HL-60/S4 (cell line): Measurements from ENCODE around the gene CBLN2.

ENCODE experiments used
- in situ Hi-C: fragments of 300-500 bp; cut with MboI; formaldehyde crosslinking; loops from 2 replicates; pipeline ENCODE4 v1.14.3; 2022; ENCODE audit warnings: low sequenced_read_pairs

The CBLN2 gene

DNA sequence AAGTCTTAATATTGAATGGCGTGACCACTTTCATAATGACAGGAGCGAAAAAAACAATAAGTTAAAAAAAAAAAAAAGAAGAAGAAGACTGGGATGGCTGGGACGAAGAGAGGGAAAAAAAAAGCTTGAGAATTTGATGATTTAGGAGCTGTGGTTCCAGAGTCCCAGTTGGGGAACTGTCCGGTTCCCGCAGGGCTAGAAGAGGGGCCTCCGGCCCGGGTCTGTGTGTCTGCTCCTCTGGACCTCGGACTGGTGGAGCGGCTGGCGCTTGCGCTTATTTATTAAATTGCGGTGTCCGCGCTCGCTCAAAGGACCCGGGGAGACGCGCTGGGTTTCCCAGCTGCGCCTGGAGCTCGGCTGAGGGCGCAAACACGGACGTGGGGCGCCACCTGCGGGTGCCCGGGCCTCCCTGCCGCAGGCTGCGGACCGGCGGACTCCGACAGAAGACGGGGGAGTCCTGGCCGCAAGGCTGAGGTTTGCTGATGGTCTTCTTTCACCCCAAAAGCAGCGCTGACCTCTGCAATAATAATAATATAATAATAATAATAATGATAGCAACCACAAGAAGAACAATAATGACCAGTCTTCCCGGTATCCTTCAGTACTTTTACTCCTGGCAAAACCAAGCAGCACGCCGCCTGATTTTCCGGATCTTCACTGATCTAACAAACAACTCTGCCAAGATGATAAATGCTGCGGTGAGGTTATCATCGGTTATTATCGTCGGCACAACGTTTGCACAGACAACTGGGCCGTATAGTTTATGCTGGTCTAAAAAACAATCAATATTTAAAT lies at the start of gene CBLN2:
Gene CBLN2 (minus strand): TSS at position 251 of the 795 bp plus-strand sequence. CDS start 2,182 bp downstream, outside the sequence.
- in situ Hi-C loops, result no loop called here

DNA sequence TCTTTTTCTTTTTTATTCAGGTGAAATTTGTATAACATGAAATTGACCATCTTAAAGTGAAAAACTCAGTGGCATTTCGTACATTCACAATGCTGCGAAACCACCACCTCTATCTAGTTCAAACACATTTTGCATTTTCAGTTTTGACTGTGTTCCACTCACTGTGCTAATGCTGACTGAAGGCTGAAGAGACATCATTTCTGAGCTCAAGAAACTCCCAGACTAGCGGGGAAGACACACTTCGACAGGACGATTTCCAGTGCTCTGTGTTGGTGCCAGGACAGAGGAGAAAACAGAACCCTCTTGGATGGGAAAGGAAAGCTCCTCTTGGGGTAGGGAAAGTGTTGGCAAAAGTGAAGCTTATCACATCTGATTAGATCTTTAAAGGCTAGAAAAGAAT lies 44.2 kb upstream of the CBLN2 start:
- in situ Hi-C loops, result no loop called here

DNA sequence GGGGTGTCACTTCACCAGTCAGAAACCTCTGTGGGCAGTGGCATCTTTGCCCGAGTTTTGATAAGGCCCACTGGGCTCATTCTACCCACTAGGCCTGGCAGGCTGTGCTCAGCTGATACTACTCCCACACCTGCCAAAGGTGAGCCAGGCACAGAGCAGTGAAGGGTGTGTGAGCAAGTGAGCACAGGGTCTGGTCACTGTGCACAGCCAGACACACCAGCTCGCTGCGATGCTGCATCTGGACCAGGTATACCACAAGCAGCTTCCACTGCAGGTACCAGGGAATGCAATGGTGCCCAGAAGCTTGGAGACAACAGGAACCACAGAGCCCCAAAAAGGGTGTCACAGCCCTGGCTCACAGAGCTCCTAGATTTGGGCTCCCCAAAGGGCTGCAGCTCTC lies 40.6 kb upstream of the CBLN2 start:
- in situ Hi-C loops, result no loop called here

DNA sequence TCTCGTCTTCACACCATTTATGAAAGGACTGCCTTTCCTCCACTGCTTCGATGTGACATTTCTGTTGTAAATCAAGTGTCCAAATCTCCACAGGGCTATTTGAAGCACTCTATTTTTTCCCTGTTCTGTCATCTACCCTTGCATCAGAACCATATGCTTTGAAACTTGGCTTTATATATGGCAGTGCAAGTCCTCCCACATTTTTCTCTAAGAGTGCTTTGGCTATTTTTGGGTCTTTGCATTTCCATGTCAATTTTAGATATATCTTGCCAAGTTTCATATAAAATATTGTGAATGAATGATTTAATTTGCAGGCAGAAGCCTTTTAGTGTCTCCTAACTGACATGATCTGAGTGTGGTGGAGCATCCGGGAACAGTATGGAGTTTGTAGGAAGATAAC lies 37.8 kb upstream of the CBLN2 start:
- in situ Hi-C loops, result no loop called here

DNA sequence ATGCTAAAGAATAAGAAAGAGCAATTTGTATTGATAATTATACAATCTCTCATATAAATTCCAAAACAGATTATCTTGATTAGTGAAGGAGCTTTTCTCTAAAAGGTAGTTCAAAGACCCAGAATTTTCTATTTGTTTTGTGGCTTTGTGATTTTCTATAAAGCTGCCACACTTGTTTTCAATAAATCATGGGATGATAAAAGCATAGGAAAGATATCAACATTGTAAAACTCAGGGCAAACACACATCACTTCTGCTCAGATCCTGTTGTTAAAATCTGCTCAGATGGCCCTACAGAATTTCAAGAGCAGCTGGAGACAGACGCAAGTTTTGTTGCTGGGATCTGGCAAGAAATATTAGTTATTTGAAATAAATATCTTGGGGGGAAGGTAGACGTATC lies 28.8 kb upstream of the CBLN2 start:
- in situ Hi-C loops, result no loop called here

DNA sequence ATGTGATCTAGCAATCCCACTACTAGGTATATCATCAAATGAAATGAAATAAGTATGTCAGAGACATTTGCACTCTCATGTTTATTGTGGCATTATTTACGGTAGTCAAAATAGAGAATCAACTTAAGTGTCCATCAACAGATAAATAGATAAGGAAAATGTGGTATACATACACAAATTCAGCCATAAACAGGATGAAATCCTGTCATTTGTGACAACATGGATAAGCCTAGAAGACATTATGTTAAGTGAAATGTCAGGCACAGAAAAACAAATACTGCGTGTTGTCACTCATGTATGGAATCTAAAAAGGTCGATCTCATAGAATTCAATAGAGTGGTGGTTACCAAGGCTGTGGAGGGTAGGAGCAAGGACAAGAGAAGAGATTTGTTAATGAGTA lies 22.1 kb upstream of the CBLN2 start:
- in situ Hi-C loops, result no loop called here

DNA sequence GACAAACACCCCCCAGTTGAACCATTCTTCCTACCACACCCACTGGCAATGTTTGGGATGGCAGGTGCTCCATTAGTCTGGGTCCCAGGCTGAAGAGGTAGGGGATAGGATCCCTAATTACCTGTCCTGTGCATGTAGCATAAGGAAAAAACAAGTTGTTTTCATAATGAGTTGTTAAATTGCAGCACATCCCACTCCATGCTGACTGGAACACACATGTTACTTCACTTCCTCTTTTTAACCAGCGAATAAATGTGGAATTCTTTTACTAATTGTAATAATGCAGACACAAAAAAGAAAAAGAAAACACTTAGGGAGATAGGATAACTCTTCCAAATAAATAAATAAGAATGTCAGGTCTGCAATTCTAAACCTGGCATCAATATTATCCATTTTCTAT lies 11.8 kb upstream of the CBLN2 start:
- in situ Hi-C loops, result no loop called here

DNA sequence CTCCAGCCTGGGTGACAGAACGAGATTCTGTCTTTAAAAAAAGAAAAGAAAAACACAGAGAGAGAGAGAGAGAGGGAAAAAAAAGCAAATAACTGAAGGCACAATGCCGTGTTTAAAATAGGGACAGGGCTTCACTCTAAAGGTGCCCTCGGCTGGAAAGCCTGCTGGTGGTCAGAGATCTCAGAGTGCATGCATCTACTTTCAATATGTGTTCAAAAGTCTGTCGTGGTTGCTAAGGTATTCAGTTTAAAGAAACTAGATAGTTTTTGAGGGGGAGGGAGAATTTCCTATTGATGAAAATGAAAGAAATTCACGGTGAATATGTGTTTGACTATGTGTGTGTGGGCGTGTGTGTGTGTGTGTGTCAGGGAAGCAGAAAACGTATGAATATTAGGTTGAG lies 11.0 kb upstream of the CBLN2 start:
- in situ Hi-C loops, result no loop called here

DNA sequence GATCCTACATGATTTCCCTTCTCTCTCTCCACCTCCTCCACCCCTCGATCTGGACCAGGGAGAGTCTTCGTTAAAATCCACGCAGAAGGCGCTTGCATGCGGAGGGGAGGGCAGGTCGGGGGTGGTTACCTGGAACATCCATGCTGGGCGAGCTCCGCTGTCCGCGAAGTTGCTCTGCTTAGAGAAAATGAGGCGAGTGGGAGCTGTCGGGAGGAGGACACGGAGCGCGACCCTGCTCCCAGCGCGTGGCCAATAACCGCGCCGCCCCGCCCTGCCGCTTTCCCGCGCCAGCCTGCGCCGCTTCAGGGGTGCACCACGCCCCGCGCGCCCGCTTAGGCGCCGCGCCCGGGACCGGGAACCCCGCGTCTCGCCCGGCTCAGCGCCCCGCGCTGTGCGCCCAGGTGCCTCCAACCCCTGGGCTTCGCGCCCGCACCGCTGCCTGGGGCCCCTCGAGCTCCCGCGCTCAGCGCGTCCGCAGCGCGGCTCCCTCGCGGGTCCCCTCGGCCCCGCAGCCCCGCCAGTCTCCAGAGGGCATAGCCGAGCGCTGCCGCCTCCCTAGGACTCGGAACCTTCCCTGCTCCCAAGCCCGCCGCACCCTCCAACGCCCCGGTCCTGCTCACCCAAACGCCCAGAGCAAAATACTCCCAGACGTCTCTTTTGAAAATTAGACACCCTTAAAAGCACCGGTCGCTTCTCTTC lies 636 bp downstream of the CBLN2 start:
- in situ Hi-C loops, result no loop called here

DNA sequence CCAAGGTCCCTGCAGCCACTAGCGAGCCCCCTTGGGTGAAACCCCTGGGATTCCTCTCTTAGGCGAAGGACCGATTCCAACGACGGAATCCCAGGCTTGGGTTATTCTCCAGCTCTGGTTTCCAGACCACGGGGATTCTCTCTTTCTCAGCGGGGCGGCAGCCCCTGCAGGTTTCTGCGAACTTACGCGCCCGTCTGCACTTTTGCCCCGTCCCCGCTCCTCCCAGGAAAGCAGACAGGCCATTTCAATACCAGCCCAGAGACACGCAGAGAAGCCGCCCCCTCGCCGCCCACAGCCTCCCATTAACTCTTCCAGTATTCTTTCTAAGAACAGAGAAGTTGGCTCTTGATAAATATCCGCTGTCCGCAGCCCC lies 1.2 kb downstream of the CBLN2 start:
- in situ Hi-C loops, result no loop called here

DNA sequence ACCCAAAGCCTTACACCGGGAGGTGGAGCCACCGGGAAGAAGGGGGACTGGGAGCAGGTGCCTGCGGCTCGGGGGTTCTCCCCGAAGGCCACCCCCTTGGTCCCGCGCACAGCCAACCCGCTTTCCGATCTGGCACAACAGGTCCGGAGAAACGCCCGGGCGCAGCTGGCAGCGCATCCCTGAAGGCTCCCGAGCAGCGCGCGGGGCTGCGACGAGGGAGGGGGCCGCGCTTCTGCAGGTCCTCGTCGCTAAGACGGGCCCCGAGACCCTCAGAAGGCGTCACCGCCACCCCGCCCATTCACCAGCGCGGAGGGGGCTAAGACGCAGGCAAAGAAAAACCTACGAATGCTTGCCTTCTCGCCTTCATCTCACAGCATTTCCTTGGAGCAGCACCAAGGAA lies 1.8 kb downstream of the CBLN2 start:
- in situ Hi-C loops, result no loop called here

DNA sequence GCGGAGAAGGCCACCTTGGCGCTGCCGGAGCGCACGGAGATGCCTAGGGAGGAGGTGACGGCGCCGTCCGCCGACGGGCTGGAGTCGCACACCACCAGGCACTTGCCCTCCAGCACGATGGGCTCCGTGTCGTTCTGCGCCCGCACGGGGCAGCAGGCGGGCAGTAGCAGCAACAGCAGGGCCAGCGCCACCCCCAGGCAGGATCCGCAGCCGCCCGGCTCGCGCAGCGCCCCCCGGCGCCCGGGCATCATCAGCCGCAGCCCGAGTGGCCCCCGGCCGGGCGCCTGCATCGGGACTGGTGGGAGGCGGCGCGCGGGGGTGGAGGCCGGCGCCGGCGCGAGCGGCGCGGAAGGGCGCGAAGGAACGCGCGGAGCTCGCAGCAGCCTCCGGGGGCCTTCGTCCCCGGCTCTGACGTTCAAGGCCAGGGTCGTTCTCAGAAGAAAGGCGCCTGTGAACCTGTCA lies 2.2 kb downstream of the CBLN2 start:
- in situ Hi-C loops, result no loop called here

DNA sequence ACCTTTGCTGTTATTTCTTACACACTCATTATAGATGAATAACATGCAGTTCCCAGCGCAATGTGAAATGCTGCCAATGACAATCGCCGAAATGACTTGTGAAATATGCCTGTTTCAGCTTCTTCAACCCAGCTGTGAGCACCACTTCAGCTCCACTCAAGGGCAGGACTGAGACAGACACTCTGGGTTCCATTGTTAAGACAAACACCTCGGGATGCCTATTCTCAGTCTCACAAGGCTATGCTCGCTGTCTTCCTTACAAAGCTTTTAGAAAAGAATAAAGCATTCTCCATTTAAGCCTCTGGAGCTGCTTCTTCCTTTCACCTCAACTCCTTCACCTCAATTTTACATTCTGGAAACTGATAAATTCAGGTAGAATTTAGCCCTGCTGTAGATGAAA lies 4.2 kb downstream of the CBLN2 start:
- in situ Hi-C loops, result no loop called here

DNA sequence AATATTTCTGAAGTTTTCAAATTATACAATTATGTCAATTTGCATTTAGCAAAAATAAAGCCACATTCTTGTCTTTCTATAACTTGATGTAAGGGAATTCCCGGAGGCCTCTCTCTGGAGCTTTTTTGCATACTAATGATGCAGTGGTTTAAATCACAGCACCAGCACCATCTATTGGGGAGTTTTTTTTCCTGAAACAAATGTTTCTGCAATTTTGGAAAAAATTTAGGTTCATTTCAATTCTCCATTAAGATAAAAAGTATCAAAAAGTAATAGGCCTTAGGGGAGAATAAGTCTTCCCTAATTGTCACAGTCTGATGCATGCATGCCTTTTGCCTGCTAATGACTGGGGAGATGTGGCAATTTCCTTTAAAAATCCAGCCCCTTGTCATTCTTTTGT lies 13.5 kb downstream of the CBLN2 start:
- in situ Hi-C loops, result no loop called here

DNA sequence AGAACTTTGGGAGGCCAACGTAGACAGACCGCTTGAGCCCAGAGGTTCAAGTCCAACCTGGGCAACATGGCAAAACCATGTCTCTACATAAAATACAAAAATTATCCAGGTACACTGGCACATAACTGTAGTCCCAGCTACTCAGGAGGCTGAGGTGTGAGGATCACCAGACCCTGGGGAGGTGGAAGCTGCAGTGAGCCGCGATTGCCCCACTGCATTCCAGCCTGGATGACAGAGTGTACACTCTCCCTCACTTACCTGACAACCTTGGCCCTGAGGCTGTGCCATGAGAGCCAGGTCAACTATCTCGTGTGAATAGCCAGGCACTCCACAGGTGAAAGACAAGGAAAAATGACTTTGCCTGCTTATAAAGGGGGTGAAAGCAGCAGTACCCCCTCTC lies 39.3 kb downstream of the CBLN2 start:
- in situ Hi-C loops, result no loop called here

DNA sequence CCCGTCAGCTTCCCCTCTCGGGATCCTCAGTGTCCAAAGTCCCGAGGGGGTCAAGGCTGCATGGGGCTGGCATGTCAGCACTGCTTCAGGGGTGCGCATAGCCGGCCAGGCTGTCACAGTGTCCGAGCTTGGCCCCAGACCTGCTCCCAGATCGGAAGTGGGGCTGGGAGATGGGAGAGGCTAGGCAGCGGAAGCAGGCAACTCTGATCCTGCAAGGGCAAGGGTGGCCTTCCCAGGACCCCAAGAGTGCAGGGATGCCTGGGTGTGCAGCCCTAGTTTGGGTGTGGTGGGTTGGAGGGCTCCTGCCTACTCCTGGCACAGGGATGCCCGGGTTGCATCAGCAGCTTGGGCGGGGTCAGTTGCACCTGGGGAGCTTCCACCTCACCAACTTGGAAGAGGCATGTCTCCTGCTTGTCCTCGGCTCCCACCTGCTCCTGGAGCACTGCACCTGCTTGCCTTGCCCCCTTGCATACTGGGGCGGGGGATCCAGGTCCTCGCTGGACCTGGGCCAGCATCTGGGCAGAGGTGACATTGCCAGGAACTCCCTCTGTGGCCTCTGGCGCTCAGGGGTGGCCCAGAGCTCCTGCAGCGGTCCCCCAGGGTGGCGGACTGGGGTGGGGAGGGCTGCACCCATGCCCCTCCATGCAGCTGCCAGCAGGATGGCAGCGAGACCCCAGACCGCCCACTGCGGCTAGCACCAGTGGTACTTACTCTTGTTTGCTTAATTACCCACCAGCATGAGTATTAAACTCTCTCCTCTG lies 41.3 kb downstream of the CBLN2 start:
- in situ Hi-C loops, result no loop called here

DNA sequence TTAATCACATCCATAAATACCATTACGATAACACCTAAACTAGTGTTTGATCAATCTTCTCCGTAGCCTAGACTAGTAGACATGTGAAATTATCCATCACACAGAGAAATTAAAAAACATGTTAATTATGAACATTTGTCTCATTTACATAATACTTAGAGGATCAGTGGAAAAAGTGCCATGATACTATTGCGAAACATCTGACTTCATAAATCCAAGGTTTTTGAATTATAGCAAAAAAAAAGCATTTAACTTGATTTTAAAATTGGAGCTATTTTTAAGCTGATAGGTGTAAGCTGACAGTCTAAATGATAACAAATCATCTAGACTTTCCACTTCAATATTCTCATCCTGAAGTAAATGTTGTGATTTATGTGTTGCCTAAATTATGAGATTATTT lies 51.6 kb downstream of the CBLN2 start:
- in situ Hi-C loops, result no loop called here
